Loucy (cell line): ENCODE results near the gene EYA3.

ENCODE experiments used
- H2AFZ ChIP-seq: fragments of 200-600 bp; sonication (generic); 2 replicates; pipeline ENCODE4 v1.6.0; 2016; ENCODE audit warnings: antibody characterized with exemption, mild to moderate bottlenecking, low read length, moderate library complexity
- H3F3A ChIP-seq: fragments of 200-600 bp; 2 replicates; pipeline ENCODE4 v1.6.0; 2016; ENCODE audit warnings: antibody characterized with exemption, low read depth, mild to moderate bottlenecking
- H3K27me3 ChIP-seq: fragments of 200-600 bp; sonication (generic); 2 replicates; pipeline ENCODE4 v1.6.1; 2014; ENCODE audit warnings: low read length, mild to moderate bottlenecking; ENCODE audit not compliant: insufficient read depth, poor library complexity, severe bottlenecking
- H3K36me3 ChIP-seq: fragments of 200-600 bp; sonication (generic); 2 replicates; pipeline ENCODE4 v1.6.1; 2016; ENCODE audit warnings: low read length; ENCODE audit not compliant: insufficient read depth
- H3K4me1 ChIP-seq: fragments of 200-600 bp; sonication (generic); 2 replicates; pipeline ENCODE4 v1.5.1; 2014; ENCODE audit warnings: low read length, mild to moderate bottlenecking; ENCODE audit not compliant: insufficient read depth, poor library complexity, severe bottlenecking
- H3K4me2 ChIP-seq: fragments of 200-600 bp; sonication (generic); 2 replicates; pipeline ENCODE4 v1.6.0; 2014; ENCODE audit warnings: antibody characterized with exemption, low read length, low read depth, mild to moderate bottlenecking; ENCODE audit not compliant: poor library complexity, severe bottlenecking
- H3K4me3 ChIP-seq: fragments of 200-600 bp; sonication (generic); 2 replicates; pipeline ENCODE4 v1.5.1; 2014; ENCODE audit warnings: low read length, mild to moderate bottlenecking, mixed read lengths; ENCODE audit not compliant: poor library complexity, severe bottlenecking
- H3K79me2 ChIP-seq: fragments of 200-600 bp; sonication (generic); 2 replicates; pipeline ENCODE4 v1.6.1; 2014; ENCODE audit warnings: low read length; ENCODE audit not compliant: insufficient read depth
- H3K9ac ChIP-seq: fragments of 200-600 bp; sonication (generic); 2 replicates; pipeline ENCODE4 v1.6.0; 2014; ENCODE audit warnings: mild to moderate bottlenecking, low read depth, low read length, moderate library complexity; ENCODE audit not compliant: poor library complexity, severe bottlenecking
- H3K9me2 ChIP-seq: fragments of 200-600 bp; sonication (generic); replicated peaks from 2 replicates; pipeline ENCODE4 v1.6.1; 2016; ENCODE audit warnings: low read depth, low read length, mixed read lengths
- H3K9me3 ChIP-seq: fragments of 200-600 bp; sonication (generic); 2 replicates; pipeline ENCODE4 v1.6.1; 2014; ENCODE audit warnings: mild to moderate bottlenecking, antibody characterized with exemption, low read length, low read depth; ENCODE audit not compliant: insufficient read depth
- H4K20me1 ChIP-seq: fragments of 200-600 bp; sonication (generic); 2 replicates; pipeline ENCODE4 v1.6.0; 2014; ENCODE audit warnings: antibody characterized with exemption, low read length, mild to moderate bottlenecking; ENCODE audit not compliant: insufficient read depth, poor library complexity, severe bottlenecking
- EZH2phosphoT487 ChIP-seq: fragments of 200-600 bp; IDR thresholded peaks from 2 replicates; pipeline ENCODE4 v1.6.1; 2018; ENCODE audit warnings: antibody characterized with exemption, mild to moderate bottlenecking, moderate library complexity, borderline replicate concordance
- TF ChIP-seq, protein P1 (sequence below): fragments of 200-600 bp; sonication (generic); conservative IDR thresholded peaks from 2 replicates; pipeline ENCODE4 v1.5.1; 2014; ENCODE audit warnings: mild to moderate bottlenecking, antibody characterized with exemption, low read length

The EYA3 gene

DNA sequence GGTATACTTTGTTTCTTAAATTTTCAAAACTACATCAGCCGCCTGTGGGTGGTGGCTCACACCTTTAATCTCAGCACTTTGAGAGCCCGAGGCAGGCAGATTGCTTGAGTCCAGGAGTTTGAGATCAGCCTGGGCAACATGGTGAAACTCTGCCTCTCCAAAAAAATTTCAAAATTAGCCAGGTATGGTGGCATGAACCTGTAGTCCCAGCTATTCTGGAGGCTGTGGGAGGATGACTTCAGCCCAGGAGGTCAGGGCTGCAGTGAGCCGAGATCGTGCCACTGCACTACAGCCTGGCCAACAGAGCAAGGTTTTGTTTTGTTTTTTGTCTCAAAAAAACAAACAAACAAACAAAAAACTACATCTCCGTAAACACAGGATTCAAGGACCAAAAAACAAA, 3.3 kb downstream of the EYA3 start:
- H3F3A ChIP-seq: no peaks in the 10 kb centered on the region
- H3K4me3 ChIP-seq: peak overlapping the region; percentile 95
- H3K9ac ChIP-seq: peak overlapping the region; percentile 91
- TF ChIP-seq, protein P1, sequence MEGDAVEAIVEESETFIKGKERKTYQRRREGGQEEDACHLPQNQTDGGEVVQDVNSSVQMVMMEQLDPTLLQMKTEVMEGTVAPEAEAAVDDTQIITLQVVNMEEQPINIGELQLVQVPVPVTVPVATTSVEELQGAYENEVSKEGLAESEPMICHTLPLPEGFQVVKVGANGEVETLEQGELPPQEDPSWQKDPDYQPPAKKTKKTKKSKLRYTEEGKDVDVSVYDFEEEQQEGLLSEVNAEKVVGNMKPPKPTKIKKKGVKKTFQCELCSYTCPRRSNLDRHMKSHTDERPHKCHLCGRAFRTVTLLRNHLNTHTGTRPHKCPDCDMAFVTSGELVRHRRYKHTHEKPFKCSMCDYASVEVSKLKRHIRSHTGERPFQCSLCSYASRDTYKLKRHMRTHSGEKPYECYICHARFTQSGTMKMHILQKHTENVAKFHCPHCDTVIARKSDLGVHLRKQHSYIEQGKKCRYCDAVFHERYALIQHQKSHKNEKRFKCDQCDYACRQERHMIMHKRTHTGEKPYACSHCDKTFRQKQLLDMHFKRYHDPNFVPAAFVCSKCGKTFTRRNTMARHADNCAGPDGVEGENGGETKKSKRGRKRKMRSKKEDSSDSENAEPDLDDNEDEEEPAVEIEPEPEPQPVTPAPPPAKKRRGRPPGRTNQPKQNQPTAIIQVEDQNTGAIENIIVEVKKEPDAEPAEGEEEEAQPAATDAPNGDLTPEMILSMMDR: no peak
- no peak for TF ChIP-seq EZH2phosphoT487
- H3K9me2 ChIP-seq: no peaks in the 10 kb centered on the region
- H3K36me3 ChIP-seq: no peaks in the 10 kb centered on the region
- no peaks in the 10 kb centered on the region for H3K27me3 ChIP-seq
- H3K4me2 ChIP-seq: peak overlapping the region; percentile 92
- peaks cover 45% of the 10 kb centered on the region for H3K4me1 ChIP-seq
- peaks cover 34% of the 10 kb centered on the region for H4K20me1 ChIP-seq
- H2AFZ ChIP-seq: no peak overlapping the region
- H3K79me2 ChIP-seq: peaks cover 73% of the 10 kb centered on the region
- H3K9me3 ChIP-seq: no peaks in the 10 kb centered on the region

DNA sequence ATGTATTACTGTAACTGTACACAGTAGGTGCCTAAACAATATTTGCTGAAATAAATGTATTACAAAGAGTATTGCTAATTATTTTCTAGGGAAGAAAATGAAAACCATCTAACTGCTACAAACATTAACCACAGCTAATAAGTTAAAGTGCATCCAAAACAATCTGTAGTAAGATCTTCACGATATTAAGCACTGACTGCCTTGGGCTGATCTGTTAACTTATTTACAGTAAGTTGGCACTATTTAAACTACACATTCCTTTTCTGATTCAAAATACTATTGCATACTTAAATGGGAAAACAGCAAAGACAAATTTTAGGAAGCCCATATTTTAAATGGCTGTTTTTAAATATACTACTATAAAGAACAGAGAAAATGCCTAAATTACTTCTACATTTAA, 4.5 kb downstream of the EYA3 start:
- no peaks in the 10 kb centered on the region for H3F3A ChIP-seq
- TF ChIP-seq, protein P1: no peak
- TF ChIP-seq EZH2phosphoT487: no peak
- H3K79me2 ChIP-seq: peaks cover 80% of the 10 kb centered on the region
- H3K9me3 ChIP-seq: no peaks in the 10 kb centered on the region
- no peaks in the 10 kb centered on the region for H3K27me3 ChIP-seq
- peak overlapping the region; percentile 47 for H3K4me2 ChIP-seq
- no peak overlapping the region for H2AFZ ChIP-seq
- peak overlapping the region; percentile 35 for H3K9ac ChIP-seq
- H3K4me3 ChIP-seq: peak overlapping the region; percentile 28
- H3K36me3 ChIP-seq: peaks cover 4% of the 10 kb centered on the region; the same call in 1 of the 2 replicates
- peaks cover 34% of the 10 kb centered on the region for H4K20me1 ChIP-seq
- no peaks in the 10 kb centered on the region for H3K9me2 ChIP-seq
- peaks cover 45% of the 10 kb centered on the region for H3K4me1 ChIP-seq

DNA sequence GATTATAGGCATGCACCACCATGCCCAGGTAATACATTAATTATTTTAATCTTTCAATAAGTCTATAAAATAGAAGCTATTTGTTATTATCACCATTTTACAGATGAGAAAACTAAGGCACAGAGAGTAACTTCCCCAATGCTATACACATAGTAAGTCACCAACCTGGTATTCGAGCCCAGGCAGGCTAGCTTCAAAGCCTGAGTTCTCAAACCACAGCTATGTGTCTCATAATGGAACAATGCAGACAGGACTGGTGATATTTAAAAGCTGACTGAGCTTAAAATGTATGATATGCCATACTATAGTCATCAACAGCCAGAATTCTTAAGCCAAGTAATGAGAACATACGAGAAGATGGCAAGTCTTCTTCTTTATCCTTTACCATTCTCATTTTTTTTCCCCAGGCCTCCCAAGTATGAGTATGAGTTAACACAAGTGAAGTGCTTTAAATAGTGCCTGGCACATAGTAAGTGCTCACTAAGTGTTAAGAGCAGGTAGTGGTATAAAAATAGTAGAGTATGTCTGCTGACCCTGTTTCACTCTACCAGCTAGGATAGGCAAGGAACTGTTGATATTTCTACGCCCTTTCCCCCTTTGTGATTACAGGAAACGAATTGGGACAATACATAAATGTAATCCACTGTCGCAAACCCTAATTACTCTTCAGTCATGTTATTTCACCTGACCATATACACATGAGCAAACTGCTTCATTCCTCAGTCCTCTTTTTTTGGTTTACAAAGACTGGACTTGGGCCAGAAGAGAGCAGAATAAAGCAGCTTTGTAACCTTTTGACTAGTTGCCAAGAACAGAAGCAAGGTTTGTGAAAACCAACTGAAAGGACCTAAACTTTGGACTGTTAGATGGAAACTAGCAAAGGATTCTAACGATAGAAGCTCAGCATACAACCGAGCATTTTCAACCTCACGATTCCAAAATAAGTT, 9.5 kb downstream of the EYA3 start:
- Histone ChIP-seq H3K36me3 (peaks cover 6% of the 10 kb centered on the region; the same call in 1 of the 2 replicates), H3F3A (no peaks in the 10 kb centered on the region), H3K4me1 (peaks cover 16% of the 10 kb centered on the region), H3K9me3 (no peaks in the 10 kb centered on the region), H3K4me2 (no peak overlapping the region), H3K9me2 (no peaks in the 10 kb centered on the region), H2AFZ (no peak overlapping the region), H4K20me1 (peaks cover 5% of the 10 kb centered on the region), H3K4me3 (no peak overlapping the region), H3K79me2 (peaks cover 64% of the 10 kb centered on the region), H3K9ac (no peak overlapping the region), H3K27me3 (no peaks in the 10 kb centered on the region)
- TF ChIP-seq, protein P1: no peak
- no peak for TF ChIP-seq EZH2phosphoT487
